Adrenal gland (tissue), 12 donors: ENCODE data around the gene ALAS2. TPM values are rescaled to one million over a fixed set of nuclear protein-coding genes. Genes with fewer than 3 reads are reported as not detected.
"Not testable (repeated sequence)": the region's sequence is repeated elsewhere in the genome, so short reads cannot be mapped to it uniquely, and the experiment has no call there.

Source experiments
- DNase-seq, 7 donors: peaks; one replicate each; pipeline ENCODE4 v3.0.0-alpha.2; 2019 to 2020
- H3K27ac ChIP-seq, 5 donors: fragments of 200-600 bp; sonication (generic) in 4 of 5; 1 replicate in 3 of 5; 2 replicates in 2 of 5; pipeline versions ENCODE4 v1.5.1 to v1.8.0; 2016 to 2020; ENCODE audit warnings: mild to moderate bottlenecking in 1 of 5
- H3K27me3 ChIP-seq: fragments of 200-600 bp; 2 replicates; pipeline ENCODE4 v1.8.0; 2021
- H3K36me3 ChIP-seq, 2 donors: fragments of 200-600 bp; replicated peaks in 1 of 2; 1 replicate in 1 of 2; 2 replicates in 1 of 2; pipeline versions ENCODE4 v1.5.1 to v1.8.0; 2018 to 2022
- H3K4me1 ChIP-seq, 2 donors: fragments of 200-600 bp; replicated peaks in 1 of 2; 1 replicate in 1 of 2; 2 replicates in 1 of 2; pipeline versions ENCODE4 v1.5.1 to v1.8.0; 2018 to 2021
- H3K4me3 ChIP-seq, 4 donors: fragments of 200-600 bp; sonication (generic) in 3 of 4; one replicate each; pipeline ENCODE4 v1.5.1; 2016 to 2018
- H3K9me3 ChIP-seq, 3 donors: fragments of 200-600 bp; sonication (generic) in 1 of 3; replicated peaks in 1 of 3; 1 replicate in 2 of 3; 2 replicates in 1 of 3; pipeline versions ENCODE4 v1.5.1 to v1.8.0; 2016 to 2021
- POLR2A ChIP-seq, 2 donors: fragments of 450-650 bp; IDR thresholded peaks; one replicate each; pipeline ENCODE4 v1.6.1; 2017; ENCODE audit warnings: antibody characterized with exemption in 2 of 2, mild to moderate bottlenecking in 2 of 2, moderate library complexity in 1 of 2
- WGBS, 4 donors: extraction: QIAGEN DNeasy Blood & Tissue Kit in 2 of 4; methylation state at CpG; one replicate each; pipeline versions ENCODE4 v1.1.5 to v1.1.7; 2013 to 2017; 5-methylcytosine and 5-hydroxymethylcytosine counted together
- intact Hi-C, 2 donors: fragments of 100-400 bp; cut with DNase I; formaldehyde crosslinking; loops; one replicate each; pipeline versions ENCODE4 v1.14.1 to v1.15.0; 2022 to 2023
- polyA plus RNA-seq, 3 donors: library from polyadenylated mRNA; stranded (reverse); fragments of 200-250 nt in 2 of 3; fragments of 350-450 nt in 1 of 3; fragmentation: Illumina TruSeq in 1 of 3; extraction: RNeasy Lipid Tissue Mini Kit (QIAGEN cat#74804) in 1 of 3; gene quantifications; one replicate each; pipeline ENCODE4 v1.2.3, GENCODE V29; 2013 to 2014
- total RNA-seq, 9 donors: library from RNA; depleted of rRNA in 4 of 9; stranded (reverse); fragments of >200 nt in 4 of 9; fragments of 120-200 nt in 1 of 9; fragmentation: NEBNext Ultra II Directional in 1 of 9; extraction: Animal tissue kit (Norgen Biotek cat#: 25700) in 1 of 9; gene quantifications; one replicate each; pipeline versions ENCODE4 v1.1.0 to v1.2.4, GENCODE V29; 2013 to 2023
- TF ChIP-seq, protein P1 (sequence below), 6 experiments: fragments of 450-650 bp in 4 of 6; fragments of 200-600 bp in 2 of 6; sonication (generic) in 1 of 6; IDR thresholded peaks; 1 replicate in 5 of 6; 2 replicates in 1 of 6; pipeline versions ENCODE4 v1.5.1 to v1.8.0; 2016 to 2021; ENCODE audit warnings: antibody characterized with exemption in 6 of 6, mild to moderate bottlenecking in 2 of 6, moderate library complexity in 1 of 6
- donor health status: healthy with polysubstance abuse.
- donor health status: Bipolar disorder and iron deficiency.
- donor health status: DM: yes; HTN: yes; CAD: no.
- donor health status: DM: no; HTN: no; CAD: no.
- donor health status: DM: no; HTN: no; CAD: no.
- donor health status: DM: yes; HTN: yes; CAD: no.

Gene ALAS2
- total and polyA plus RNA-seq, 12 donors = 0.07 to 49.1 (median 2.5) TPM; not detected in 8

- no peaks in the 10 kb centered on the region for H3K9me3 ChIP-seq
- peak overlapping the region in 1 of 4 donors; percentile 33 for H3K4me3 ChIP-seq
- WGBS, 4 donors = 18 to 22% (median 20%) methylated on average over 5 of the region's 5 CpGs
- TF ChIP-seq POLR2A (IDR thresholded peaks at IDR 0.05) = no peak
- TF ChIP-seq, protein P1, sequence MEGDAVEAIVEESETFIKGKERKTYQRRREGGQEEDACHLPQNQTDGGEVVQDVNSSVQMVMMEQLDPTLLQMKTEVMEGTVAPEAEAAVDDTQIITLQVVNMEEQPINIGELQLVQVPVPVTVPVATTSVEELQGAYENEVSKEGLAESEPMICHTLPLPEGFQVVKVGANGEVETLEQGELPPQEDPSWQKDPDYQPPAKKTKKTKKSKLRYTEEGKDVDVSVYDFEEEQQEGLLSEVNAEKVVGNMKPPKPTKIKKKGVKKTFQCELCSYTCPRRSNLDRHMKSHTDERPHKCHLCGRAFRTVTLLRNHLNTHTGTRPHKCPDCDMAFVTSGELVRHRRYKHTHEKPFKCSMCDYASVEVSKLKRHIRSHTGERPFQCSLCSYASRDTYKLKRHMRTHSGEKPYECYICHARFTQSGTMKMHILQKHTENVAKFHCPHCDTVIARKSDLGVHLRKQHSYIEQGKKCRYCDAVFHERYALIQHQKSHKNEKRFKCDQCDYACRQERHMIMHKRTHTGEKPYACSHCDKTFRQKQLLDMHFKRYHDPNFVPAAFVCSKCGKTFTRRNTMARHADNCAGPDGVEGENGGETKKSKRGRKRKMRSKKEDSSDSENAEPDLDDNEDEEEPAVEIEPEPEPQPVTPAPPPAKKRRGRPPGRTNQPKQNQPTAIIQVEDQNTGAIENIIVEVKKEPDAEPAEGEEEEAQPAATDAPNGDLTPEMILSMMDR (IDR thresholded peaks at IDR 0.05) = peak; percentile 69 to 81 (median 72)
- DNase-seq = peak in 5 of 7 donors; percentile 18 to 59 (median 27)
- intact Hi-C loops = loop anchor here in 1 of 2 donors (5.0 kb wide), 1 partner anchor 165 kb away; no protein-coding TSS in a partner anchor
- no peaks in the 10 kb centered on the region for H3K4me1 ChIP-seq
- peaks cover 5% of the 10 kb centered on the region for H3K27me3 ChIP-seq
- no peaks in the 10 kb centered on the region for H3K36me3 ChIP-seq
- H3K27ac ChIP-seq = no peak overlapping the region
Observed at GRCh38 chrX:55057675-55058249, 27.0 kb upstream of the ALAS2 start.

DNA sequence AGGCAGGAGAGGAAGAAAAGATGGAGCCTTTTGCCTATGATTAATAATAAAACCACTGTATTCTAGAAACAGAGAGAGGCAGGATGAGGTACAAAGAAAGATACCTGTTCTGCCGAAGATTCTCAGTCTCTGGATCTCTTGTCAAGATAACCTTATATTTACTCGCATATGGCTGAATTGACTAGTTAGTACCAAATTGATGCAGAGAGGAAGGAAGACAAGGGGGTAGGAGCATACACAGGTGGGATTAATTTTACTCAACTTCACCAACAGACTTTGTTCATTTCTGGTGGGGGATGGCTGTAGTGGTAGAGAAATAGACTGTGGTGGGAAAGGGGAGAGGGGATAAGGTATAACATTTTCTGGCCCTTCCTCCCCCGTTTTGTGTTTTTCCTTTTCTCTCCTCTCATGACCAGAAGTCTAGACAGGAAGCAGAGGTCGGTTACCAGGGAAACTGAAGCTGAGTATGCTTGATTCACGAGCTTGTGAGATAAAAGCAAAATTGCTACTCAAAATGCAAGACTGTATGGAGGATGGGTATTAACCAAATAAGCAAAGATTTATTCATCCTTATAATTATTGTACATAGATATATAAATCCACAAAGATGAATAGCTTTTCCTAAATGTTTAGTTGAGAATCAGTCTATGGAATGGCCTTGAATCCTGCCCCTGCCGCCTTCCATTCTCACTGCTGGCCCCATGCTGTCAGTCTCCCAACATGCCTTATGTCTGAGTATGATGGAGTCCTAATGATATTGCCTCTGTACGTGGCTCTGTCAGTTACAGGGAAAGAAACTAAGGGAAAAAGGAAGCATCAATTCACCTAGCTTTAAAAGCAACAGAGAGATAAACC is 26.3 kb upstream of the ALAS2 start:
- Histone ChIP-seq H3K4me3 (peak overlapping the region in 1 of 4 donors; percentile 33), H3K27ac (no peak overlapping the region)
- 10 to 35% (median 27%) methylated on average over 6 to 7 of the region's 7 CpGs for WGBS, 4 donors

GRCh38 chrX:55050599-55050998 is 19.8 kb upstream of the ALAS2 start:
- H3K36me3 ChIP-seq, H3K27ac ChIP-seq, H3K9me3 ChIP-seq, intact Hi-C loops, H3K4me1 ChIP-seq, H3K27me3 ChIP-seq, H3K4me3 ChIP-seq, DNase-seq: not testable (repeated sequence)
- 73 to 83% (median 79%) methylated on average over 2 of the region's 2 CpGs for WGBS, 4 donors

More for the DNA sequence above, 26.3 kb upstream of the ALAS2 start:
- Histone ChIP-seq H3K4me1 (no peaks in the 10 kb centered on the region), H3K9me3 (no peaks in the 10 kb centered on the region), H3K27me3 (peaks cover 5% of the 10 kb centered on the region), H3K36me3 (no peaks in the 10 kb centered on the region)
- no peak for TF ChIP-seq POLR2A (IDR thresholded peaks at IDR 0.05)
- intact Hi-C loops = loop anchor here in 1 of 2 donors (5.0 kb wide), 1 partner anchor 165 kb away; no protein-coding TSS in a partner anchor
- peak in 1 of 7 donors; percentile 1 for DNase-seq

DNA sequence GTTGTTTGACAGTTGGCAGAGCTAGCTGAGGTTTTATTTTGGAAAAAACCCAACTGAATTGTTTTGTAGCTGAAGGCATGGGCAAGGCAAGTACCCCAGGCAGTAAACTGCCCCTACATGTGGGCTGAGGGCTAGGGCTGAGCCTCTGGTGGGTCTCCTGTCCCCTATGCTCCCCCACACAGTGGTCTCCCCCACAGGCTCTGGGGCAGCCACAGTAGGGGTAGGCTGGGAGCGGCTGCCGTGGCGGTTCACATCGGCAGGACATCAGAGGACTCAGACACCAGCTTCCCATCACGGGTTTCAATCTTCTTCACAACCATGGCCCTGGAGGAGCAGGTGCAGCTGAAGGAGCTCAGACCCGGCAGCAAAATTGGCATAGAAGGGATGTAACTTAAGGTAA is 10.7 kb upstream of the ALAS2 start:
- Histone ChIP-seq H3K9me3 (no peaks in the 10 kb centered on the region), H3K27ac (no peak overlapping the region), H3K4me1 (no peaks in the 10 kb centered on the region), H3K4me3 (no peak overlapping the region), H3K36me3 (no peaks in the 10 kb centered on the region), H3K27me3 (peaks cover 6% of the 10 kb centered on the region)
- WGBS, 4 donors = 91 to 96% (median 94%) methylated on average over 6 of the region's 6 CpGs
- intact Hi-C loops = no loop called here
- no peak for DNase-seq
- TF ChIP-seq, protein P1 (IDR thresholded peaks at IDR 0.05) = no peak
- TF ChIP-seq POLR2A (IDR thresholded peaks at IDR 0.05) = no peak

DNA sequence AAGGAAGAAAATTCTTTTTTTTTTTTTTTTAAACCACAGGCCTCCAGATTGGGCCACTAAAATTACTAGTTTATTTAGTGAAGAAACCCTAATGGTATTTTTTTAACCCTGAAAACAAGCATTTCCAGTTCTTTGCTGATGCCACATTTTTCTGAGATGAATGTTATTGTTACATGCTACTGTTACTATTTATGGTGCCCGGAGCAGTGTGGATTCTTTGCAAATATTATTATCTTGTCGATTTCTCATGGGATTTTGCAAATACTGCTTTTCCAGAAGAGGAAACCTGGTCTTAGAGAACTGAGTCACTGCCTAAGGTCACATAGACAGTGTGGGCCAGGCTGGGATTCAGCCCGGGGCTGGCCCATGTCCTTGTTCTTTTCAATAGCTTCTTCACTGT is 8.7 kb upstream of the ALAS2 start:
- H3K4me1 ChIP-seq = no peaks in the 10 kb centered on the region

More for the DNA sequence above, 8.7 kb upstream of the ALAS2 start:
- no peak for TF ChIP-seq POLR2A (IDR thresholded peaks at IDR 0.05)
- TF ChIP-seq, protein P1 (IDR thresholded peaks at IDR 0.05) = no peak
- 56 to 71% (median 66%) methylated on average over 3 of the region's 3 CpGs for WGBS, 4 donors
- no peak for DNase-seq
- Histone ChIP-seq H3K9me3 (no peaks in the 10 kb centered on the region), H3K36me3 (no peaks in the 10 kb centered on the region), H3K27me3 (peaks cover 6% of the 10 kb centered on the region), H3K4me3 (no peak overlapping the region), H3K27ac (no peak overlapping the region)
- intact Hi-C loops = no loop called here
